GM19043 (cell line): Measurements from ENCODE around the gene MGLL.

Experiments
- ATAC-seq: cut with Tn5 transposase; IDR thresholded peaks from one replicate; pipeline ENCODE4 v1.9.1; 2021; ENCODE audit warnings: low read depth; ENCODE audit not compliant: unreplicated experiment

MGLL gene

GRCh38 chr3:127646501-127647046 lies 175.7 kb downstream of the MGLL start:
- ATAC-seq, result no peak

- ATAC-seq, result no peak
These were observed 176.8 kb downstream of the MGLL start for GRCh38 chr3:127645371-127646015.

GRCh38 chr3:127644641-127645370 lies 177.5 kb downstream of the MGLL start:
- ATAC-seq, result no peak

GRCh38 chr3:127640042-127640355 lies 182.3 kb downstream of the MGLL start:
- no peak for ATAC-seq

GRCh38 chr3:127639173-127640041 lies 182.9 kb downstream of the MGLL start:
- ATAC-seq, result no peak
